Measurements from ENCODE around the gene RBMS3.

GRCh38 chr3:29441422-29441821, 160.6 kb downstream of the RBMS3 start:
- TF ChIP-seq EZH2 (IDR thresholded peaks at IDR 0.05; ENCODE audit: insufficient read depth, low read length) (no peak), CTCF (IDR thresholded peaks at IDR 0.05; ENCODE audit: insufficient read depth, low read depth, low read length) (no peak)
